ENCODE data around the gene CD177.
"Not testable (repeated sequence)": the region's sequence is repeated elsewhere in the genome, so short reads cannot be mapped to it uniquely, and the experiment has no call there.

DNA sequence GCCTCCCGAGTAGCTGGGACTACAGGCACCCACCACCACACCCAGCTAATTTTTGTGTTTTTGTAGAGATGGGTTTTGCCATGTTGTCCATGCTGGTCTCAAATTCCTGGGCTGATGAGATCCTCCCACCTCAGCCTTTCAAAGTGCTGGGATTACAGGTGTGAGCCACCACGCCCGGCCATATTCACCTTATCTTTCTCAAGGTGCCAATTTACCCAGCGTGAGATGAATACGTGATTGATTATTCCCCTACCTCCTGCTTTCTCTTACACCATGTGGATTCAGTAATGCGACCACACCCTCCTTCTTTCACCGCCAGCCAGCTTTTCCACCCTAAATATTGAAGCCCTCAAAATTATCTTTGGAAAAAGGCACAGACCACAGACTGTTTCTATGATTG, 29.8 kb downstream of the CD177 start:
- TF ChIP-seq, protein P1, sequence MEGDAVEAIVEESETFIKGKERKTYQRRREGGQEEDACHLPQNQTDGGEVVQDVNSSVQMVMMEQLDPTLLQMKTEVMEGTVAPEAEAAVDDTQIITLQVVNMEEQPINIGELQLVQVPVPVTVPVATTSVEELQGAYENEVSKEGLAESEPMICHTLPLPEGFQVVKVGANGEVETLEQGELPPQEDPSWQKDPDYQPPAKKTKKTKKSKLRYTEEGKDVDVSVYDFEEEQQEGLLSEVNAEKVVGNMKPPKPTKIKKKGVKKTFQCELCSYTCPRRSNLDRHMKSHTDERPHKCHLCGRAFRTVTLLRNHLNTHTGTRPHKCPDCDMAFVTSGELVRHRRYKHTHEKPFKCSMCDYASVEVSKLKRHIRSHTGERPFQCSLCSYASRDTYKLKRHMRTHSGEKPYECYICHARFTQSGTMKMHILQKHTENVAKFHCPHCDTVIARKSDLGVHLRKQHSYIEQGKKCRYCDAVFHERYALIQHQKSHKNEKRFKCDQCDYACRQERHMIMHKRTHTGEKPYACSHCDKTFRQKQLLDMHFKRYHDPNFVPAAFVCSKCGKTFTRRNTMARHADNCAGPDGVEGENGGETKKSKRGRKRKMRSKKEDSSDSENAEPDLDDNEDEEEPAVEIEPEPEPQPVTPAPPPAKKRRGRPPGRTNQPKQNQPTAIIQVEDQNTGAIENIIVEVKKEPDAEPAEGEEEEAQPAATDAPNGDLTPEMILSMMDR (IDR thresholded peaks at IDR 0.05 in 2 of 3, conservative IDR thresholded peaks at IDR 0.05 in 1 of 3; ENCODE audit: borderline replicate concordance in 1 of 3, insufficient read depth in 1 of 3, low read depth in 2 of 3, low read length in 2 of 3) = not testable (repeated sequence)
- not testable (repeated sequence) for TF ChIP-seq TCF7L2 (IDR thresholded peaks at IDR 0.05; ENCODE audit: borderline replicate concordance, extremely low read depth, insufficient read depth, insufficient read length); POLR2AphosphoS5 (IDR thresholded peaks at IDR 0.05; ENCODE audit: low read depth, low read length); POLR2A (IDR thresholded peaks at IDR 0.05; ENCODE audit: borderline replicate concordance, extremely low read depth, insufficient read depth, insufficient read length); SP1 (IDR thresholded peaks at IDR 0.05; ENCODE audit: low read depth); SRF (IDR thresholded peaks at IDR 0.05; ENCODE audit: low read depth); SIN3A (IDR thresholded peaks at IDR 0.05; ENCODE audit: low read depth); EZH2phosphoT487 (IDR thresholded peaks at IDR 0.05; ENCODE audit: borderline replicate concordance); FOSL1 (IDR thresholded peaks at IDR 0.05; ENCODE audit: low read depth); RAD21 (IDR thresholded peaks at IDR 0.05; ENCODE audit: low read depth); ELF1 (IDR thresholded peaks at IDR 0.05; ENCODE audit: borderline replicate concordance, low read depth)
- TF ChIP-seq, protein P2, sequence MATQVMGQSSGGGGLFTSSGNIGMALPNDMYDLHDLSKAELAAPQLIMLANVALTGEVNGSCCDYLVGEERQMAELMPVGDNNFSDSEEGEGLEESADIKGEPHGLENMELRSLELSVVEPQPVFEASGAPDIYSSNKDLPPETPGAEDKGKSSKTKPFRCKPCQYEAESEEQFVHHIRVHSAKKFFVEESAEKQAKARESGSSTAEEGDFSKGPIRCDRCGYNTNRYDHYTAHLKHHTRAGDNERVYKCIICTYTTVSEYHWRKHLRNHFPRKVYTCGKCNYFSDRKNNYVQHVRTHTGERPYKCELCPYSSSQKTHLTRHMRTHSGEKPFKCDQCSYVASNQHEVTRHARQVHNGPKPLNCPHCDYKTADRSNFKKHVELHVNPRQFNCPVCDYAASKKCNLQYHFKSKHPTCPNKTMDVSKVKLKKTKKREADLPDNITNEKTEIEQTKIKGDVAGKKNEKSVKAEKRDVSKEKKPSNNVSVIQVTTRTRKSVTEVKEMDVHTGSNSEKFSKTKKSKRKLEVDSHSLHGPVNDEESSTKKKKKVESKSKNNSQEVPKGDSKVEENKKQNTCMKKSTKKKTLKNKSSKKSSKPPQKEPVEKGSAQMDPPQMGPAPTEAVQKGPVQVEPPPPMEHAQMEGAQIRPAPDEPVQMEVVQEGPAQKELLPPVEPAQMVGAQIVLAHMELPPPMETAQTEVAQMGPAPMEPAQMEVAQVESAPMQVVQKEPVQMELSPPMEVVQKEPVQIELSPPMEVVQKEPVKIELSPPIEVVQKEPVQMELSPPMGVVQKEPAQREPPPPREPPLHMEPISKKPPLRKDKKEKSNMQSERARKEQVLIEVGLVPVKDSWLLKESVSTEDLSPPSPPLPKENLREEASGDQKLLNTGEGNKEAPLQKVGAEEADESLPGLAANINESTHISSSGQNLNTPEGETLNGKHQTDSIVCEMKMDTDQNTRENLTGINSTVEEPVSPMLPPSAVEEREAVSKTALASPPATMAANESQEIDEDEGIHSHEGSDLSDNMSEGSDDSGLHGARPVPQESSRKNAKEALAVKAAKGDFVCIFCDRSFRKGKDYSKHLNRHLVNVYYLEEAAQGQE (IDR thresholded peaks at IDR 0.05; ENCODE audit: low read depth) = not testable (repeated sequence)
